22Rv1 (cell line): ENCODE measurements around the gene NOL4L.

Experiments used
- H3K27ac ChIP-seq: fragments of 450-650 bp; 2 replicates; pipeline ENCODE4 v1.5.1; 2017
- ZFX ChIP-seq: fragments of 450-650 bp; IDR thresholded peaks from 2 replicates; pipeline ENCODE4 v1.6.1; 2017; ENCODE audit warnings: antibody characterized with exemption, borderline replicate concordance
- TF ChIP-seq, protein P1 (sequence below): fragments of 450-650 bp; IDR thresholded peaks from 2 replicates; pipeline ENCODE4 v1.5.1; 2017; ENCODE audit warnings: mild to moderate bottlenecking

The NOL4L gene

DNA sequence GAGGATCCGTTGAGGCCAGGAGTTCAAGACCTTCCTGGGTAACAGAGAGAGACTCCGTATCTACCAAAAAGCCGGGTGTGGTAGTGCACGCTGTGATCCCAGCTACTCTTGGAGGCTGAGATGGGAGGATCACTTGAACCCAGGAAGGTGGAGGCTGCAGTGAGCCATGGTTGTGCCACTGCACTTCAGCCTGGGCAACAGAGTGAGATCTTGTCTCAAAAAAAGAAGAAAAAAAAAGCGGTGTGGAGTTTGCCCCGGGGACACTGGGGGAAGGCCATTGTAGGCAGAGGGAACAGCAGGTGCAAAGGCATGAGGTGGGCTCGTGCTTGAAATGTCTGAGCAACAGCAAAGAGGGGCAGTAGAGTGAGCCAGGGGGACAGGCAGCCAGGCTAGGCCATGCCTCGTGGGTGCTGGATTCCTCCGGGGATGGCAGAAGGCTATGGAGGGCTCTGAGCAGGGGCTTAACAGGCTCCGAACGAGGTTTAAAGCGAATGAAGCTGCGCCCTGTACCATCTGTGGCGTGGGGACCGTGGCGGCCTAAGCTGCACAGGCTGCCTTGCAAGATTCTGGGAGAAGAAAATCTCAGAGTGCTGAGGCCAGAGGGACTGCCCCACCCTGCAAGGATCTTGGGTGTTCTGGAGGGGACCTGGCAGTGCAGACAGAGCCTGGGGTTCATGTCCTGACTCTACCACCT, 36.9 kb upstream of the NOL4L start:
- no peak for TF ChIP-seq ZFX
- TF ChIP-seq, protein P1, sequence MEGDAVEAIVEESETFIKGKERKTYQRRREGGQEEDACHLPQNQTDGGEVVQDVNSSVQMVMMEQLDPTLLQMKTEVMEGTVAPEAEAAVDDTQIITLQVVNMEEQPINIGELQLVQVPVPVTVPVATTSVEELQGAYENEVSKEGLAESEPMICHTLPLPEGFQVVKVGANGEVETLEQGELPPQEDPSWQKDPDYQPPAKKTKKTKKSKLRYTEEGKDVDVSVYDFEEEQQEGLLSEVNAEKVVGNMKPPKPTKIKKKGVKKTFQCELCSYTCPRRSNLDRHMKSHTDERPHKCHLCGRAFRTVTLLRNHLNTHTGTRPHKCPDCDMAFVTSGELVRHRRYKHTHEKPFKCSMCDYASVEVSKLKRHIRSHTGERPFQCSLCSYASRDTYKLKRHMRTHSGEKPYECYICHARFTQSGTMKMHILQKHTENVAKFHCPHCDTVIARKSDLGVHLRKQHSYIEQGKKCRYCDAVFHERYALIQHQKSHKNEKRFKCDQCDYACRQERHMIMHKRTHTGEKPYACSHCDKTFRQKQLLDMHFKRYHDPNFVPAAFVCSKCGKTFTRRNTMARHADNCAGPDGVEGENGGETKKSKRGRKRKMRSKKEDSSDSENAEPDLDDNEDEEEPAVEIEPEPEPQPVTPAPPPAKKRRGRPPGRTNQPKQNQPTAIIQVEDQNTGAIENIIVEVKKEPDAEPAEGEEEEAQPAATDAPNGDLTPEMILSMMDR = no peak
- no peak overlapping the region for H3K27ac ChIP-seq

DNA sequence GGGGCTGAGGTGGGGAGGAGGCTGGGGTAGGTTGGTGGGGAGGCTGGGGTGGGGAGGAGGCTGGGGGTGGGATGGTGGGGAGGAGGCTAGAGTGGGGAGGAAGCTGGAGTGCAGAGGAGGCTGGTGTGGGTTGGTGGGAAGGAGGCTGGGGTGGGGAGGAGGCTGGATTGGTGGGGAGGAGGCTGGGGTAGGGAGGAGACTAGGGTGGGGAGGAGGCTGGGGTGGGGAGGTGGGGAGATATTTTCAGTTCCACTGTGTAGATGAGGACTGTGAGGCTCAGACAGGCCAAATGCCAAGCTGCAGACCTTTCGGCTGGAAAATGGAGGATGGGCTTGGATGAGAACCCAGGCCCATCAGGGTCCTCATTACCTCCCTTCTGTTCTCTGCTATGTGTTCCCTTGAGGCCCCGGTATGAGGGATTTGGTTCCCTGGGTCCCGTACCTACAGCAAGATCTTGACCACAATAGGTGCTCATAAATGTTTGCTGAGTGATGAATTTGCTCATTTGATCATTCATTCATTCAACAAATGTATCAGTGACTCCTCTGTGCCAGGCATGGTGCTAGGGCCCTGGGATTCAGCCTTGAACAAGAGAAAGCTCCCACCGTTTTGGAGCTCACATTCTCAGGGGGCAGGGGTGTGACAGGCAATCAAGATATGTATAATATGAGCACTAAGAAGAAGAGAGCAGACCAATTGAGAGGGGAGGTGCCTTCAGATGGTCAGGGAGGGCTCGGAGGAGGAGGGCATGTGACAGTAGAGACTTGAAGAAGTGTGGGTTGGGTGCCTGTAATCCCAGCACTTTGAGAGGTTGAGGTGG, 36.1 kb upstream of the NOL4L start:
- TF ChIP-seq, protein P1 = no peak
- no peak for TF ChIP-seq ZFX
- H3K27ac ChIP-seq = no peak overlapping the region

DNA sequence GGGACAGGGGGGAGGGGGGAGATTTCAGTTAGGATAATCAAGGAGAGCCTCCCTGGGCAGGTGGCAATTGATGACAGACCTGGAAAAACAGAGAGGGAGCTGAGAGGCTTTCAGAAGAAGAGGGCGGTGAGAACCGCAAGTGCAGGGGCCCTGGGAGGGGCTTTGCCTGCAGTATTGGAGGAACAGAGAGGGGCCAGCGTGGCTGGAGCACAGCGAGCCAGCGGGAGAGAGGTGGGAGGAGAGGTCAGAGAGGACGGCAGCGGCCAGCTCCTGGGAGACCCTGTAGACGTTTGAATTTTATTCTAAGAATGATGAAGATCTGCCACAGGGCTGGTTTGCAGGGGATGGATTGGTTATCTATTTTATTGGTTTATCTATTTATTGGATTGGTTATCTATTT, 34.5 kb upstream of the NOL4L start:
- no peak overlapping the region for H3K27ac ChIP-seq
- TF ChIP-seq, protein P1 = no peak
- no peak for TF ChIP-seq ZFX

DNA sequence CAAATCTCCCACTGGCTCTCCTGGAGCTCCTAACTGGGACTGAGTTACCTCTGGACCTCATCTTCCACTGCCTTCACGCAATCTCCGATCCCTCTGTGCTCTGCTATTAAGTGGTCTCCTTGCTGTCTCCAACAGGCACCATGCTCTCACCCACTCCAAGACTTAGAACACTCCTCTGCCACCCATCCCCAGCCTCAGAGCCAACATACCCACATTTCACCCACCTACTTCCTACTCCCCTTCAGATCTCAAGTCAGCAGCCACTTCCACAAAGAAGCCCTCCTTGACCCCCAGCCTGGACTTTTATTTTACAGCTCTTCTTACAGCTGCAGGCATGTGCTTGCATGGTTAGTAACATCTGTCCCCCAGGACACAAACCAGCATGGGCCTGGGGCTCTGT, 29.6 kb upstream of the NOL4L start:
- H3K27ac ChIP-seq = no peak overlapping the region
- TF ChIP-seq ZFX = no peak
- TF ChIP-seq, protein P1 = no peak

DNA sequence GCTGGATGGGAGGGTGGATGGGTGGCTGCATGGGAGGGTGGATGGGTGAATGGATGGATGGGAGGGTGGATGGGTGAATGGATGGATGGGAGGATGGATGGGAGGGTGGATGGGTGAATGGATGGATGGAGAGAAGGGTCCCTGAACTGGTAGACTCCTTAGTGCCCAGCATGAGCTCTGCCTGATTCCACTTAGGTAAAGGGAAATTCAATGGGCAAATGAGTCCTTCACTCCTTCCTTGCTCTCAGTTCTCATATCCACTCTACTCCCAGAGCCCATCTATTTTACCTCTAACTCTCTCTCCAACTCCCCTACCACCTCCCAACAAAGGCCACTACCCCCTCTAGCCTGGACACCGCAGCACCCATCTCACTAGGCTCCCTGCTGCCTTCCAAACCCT, 29.2 kb upstream of the NOL4L start:
- no peak overlapping the region for H3K27ac ChIP-seq
- TF ChIP-seq ZFX = no peak
- TF ChIP-seq, protein P1 = no peak

DNA sequence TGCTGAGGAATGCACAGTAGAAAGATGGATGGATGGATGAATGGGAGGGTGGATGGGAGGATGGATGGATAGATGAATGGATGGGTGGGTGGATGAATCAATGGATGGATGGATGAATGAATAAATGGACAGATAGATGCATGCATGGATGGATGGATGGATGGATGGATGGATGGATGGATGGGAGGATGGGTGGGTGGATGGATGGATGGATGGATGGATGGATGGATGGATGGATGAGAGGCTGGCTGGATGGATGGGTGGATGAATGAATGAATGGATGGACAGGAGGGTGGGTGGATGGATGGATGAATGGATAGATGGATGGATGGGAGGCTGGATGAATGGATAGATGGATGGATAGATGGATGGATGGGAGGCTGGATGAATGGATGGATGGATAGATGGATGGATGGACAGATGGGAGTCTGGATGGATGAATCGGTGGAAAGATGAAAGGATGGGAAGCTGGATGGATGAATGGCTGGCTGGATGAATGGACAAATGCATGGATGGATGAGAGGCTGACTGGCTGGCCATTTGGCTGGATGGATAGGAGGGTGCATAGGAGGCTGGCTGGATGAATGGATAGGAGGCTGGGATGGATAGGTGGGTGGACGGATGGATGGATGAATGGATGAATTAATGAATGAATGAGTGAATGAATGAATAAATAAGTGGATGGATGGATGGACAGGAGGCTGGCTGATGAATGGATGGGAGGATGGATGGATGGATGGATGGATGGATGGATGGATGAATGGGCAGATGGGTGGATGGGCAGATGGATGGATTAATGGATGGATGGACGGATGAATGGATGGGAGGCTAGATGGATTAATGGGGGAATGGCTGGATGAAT, 28.3 kb upstream of the NOL4L start:
- TF ChIP-seq, protein P1 = no peak
- no peak for TF ChIP-seq ZFX
- no peak overlapping the region for H3K27ac ChIP-seq
